Fibroblast of the aortic adventitia (primary cell): Measurements from ENCODE around the gene ADGRG1. TPM values are rescaled to one million over a fixed set of nuclear protein-coding genes. Genes with fewer than 3 reads are reported as not detected.
A peak's percentile ranks its signal among the peaks of the same experiment; 100 is the strongest.

Experiments
- DNase-seq: peaks from one replicate; pipeline ENCODE4 v3.0.0-alpha.2; 2010; ENCODE audit warnings: low read depth
- H3K4me3 ChIP-seq: 2 replicates; pipeline ENCODE4 v1.5.1; 2011; ENCODE audit warnings: low read depth, mild to moderate bottlenecking, control low read depth, low read length, moderate library complexity
- total RNA-seq: library from RNA; depleted of rRNA; stranded (reverse); fragments of >200 nt; gene quantifications from 2 replicates; pipeline ENCODE4 v1.2.3, GENCODE V29; 2012; ENCODE audit warnings: low replicate concordance
- TF ChIP-seq, protein P1 (sequence below): IDR thresholded peaks from 2 replicates; pipeline ENCODE4 v1.5.1; 2011; ENCODE audit warnings: mild to moderate bottlenecking, low read length, control low read depth, inconsistent platforms; ENCODE audit not compliant: insufficient read depth

ADGRG1 gene
- total RNA-seq, 1 donor = 9.8 TPM

DNA sequence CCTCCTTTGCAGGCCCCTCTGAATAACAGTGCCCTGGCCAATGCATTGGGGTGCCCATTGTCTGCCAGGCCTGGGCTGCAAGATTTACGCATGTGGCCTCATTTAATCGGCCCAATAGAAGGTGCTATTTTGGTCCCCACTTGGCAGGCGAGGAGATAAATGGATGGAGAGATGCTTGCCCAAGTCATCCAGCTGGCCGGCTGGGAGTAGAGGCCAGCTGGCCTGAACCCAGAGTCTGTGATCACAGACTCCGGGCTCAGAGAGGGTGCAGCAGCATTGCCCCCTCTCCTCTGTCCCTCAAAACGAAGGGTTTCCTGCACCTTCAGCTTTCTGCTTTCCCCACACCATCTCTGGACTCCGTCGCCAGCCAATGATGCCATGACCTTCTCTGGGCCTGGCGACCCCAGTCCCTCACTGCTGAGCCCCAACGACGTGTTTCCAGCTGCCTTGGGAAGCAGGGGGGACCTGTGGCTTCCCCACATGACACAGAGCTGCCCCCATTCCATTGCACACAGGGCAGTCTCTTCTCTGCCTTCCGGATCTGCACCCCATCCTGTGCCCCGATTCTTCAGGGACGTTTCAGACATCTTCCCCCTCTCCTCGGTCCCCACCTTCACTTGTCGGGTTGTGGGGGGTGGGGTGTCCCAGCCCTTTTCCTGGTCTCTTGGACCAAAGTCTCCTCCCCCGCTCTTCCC, 3.5 kb upstream of the ADGRG1 start:
- H3K4me3 ChIP-seq = no peak overlapping the region
- TF ChIP-seq, protein P1, sequence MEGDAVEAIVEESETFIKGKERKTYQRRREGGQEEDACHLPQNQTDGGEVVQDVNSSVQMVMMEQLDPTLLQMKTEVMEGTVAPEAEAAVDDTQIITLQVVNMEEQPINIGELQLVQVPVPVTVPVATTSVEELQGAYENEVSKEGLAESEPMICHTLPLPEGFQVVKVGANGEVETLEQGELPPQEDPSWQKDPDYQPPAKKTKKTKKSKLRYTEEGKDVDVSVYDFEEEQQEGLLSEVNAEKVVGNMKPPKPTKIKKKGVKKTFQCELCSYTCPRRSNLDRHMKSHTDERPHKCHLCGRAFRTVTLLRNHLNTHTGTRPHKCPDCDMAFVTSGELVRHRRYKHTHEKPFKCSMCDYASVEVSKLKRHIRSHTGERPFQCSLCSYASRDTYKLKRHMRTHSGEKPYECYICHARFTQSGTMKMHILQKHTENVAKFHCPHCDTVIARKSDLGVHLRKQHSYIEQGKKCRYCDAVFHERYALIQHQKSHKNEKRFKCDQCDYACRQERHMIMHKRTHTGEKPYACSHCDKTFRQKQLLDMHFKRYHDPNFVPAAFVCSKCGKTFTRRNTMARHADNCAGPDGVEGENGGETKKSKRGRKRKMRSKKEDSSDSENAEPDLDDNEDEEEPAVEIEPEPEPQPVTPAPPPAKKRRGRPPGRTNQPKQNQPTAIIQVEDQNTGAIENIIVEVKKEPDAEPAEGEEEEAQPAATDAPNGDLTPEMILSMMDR = no peak
- DNase-seq = peak; percentile 27

DNA sequence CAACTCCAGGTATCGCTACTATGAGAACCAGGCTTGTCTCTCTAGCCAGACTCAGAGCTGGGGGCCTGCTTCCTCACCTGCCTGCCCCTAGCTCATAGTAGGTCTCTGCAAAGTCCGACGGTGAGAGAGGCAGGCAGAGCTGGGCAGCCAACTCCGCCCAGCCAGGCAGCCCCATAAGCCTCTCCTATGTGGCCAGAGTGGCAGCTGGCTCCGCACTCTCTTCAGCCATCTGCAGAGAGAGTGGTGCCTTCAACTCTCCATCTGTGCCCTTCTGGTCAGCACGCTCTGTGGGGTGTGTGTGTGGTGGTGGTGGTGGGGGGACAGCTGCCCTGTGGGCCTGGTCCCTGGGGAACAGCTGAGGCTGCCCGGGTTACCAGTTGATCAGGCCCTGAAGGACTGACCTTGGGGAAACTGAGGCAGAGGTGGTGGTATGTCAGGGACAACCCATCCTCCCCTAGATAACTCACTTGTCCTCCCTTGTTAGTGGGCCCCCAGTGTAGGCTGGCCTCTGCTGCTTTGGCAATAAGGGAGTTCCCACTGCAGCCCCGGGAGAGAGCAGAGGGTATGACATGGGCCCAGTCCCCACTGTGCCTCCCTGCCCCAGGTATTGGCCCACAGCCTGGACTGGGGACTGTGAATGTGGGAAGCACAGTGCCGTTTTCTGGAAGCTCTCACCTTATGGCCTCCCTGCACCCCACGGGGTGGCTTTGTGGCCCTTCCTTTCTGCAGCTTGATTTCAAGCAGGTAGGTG, 1.8 kb upstream of the ADGRG1 start:
- no peak for DNase-seq

DNA sequence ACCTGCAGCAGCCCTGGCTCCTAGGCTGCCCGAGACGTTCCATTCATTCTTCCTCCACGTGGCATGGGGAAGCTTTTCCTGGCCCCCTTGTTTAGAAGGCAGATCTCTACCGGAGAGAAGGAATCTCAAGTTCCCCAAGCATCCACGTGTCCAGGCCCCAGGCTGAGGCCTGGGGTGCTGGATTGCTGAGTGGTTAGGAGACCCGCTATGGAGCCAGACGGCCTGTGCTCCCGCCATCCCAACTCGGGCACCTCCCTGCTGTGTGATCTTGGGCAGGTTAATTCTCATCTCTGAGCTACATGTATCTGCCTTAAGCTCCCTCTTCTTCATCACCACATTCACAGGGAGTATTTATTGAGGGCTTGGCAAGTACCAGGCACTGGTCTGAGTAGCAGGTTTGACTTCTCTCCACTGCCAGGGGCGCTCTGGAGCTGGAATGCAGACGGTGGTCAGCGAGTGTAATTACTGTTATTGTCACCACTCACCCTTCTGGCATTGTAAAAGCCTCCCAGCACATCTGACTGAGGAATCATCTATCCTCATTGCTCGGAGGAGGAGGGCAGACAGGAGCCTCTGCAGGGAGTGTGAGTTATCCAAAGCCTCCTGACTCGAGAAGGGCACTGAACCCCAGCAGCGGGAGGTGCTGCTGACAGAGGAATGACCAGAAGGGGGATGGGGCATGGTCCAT, 1.1 kb upstream of the ADGRG1 start:
- DNase-seq = peak; percentile 71
- TF ChIP-seq, protein P1 = peak; percentile 33
- no peak overlapping the region for H3K4me3 ChIP-seq

More for the DNA sequence above, 1.8 kb upstream of the ADGRG1 start:
- no peak overlapping the region for H3K4me3 ChIP-seq
- TF ChIP-seq, protein P1 = no peak

DNA sequence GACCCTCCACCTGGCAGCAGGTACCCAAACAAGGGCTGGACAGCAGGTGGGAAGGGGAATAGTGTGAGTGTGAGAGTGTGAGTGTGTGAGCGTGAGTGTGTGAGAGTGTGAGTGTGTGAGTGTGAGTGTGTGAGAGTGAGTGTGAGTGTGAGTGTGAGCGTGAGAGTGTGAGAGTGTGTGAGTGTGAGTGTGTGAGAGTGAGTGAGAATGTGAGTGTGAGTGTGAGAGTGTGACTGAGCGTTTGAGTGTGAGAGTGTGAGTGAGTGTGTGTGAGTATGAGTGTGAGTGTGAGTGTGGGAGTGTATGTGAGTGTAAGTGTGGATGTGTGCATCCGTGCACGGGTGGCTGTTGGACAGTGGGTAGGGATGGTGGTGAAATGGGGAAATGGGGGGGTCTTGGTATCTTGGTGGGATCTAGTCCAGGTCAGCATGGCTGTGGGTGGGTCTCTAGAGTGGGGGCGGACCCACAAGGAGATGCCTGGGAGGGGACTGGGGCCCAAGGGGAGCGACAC, 408 bp downstream of the ADGRG1 start:
- TF ChIP-seq, protein P1 = no peak
- DNase-seq = no peak
- peak overlapping the region; percentile 61 for H3K4me3 ChIP-seq

DNA sequence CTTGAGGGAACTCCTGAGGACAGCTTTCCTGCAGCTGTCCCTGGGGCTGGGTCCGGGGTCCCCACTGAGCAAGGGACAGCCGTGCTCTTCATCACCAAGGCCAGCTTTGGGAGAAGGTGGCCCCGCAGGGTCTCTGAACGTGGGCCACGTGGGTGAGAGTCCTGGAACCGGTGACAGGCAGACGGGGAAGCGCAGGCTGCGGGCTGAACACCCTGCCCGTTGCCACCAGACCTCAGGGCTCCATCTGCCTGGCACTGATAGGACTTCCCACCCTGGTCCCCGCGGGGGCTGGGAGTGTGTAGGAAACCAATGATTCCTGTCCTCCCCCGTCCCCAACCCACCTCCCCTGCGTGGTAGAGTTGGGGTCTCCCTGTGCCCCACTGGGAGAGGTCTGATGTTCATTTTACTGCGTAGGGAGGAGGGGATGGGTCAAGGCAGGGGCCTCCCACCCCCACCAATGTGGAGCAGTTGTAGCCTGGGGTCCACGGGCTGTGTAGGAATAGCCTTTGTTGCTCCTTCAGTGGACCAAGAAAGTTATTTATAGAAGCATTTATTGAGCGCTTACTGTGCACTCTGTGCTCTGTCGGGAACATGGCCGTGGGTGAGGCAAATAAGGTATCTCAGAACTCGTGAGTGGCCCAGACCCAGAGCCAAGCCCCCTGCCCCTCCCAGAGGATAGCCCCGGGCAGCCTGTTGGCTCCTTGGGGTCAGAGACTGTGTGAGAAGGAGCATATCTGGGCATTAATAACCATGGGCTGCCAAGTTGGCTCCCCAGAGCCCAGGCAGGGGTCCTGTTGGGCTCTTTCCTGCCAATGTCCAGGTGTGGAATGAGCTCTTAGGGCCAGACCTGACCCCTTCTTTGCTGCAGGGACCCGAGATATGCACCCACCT, 1.3 kb downstream of the ADGRG1 start:
- no peak overlapping the region for H3K4me3 ChIP-seq
- no peak for DNase-seq
- TF ChIP-seq, protein P1 = no peak

DNA sequence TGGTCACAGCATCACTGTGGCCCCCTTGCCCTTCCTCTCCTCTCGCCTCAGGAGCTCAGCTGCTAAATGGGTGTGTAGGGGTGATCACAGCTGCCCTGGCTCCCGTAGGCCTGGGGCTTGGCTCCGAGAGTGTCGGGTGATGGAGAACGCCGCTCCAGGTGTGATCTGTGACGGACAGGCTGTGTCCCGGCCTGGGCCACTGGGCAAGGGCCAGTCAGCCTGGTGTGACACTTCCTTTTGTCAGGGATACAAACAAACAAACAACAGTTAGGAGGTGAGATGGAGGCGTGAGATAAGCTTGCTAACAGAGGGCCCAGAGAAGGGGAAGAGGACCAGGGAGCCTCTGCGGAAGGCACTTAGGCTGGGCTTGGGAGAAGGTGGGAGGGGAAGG, 2.0 kb downstream of the ADGRG1 start:
- DNase-seq = no peak
- H3K4me3 ChIP-seq = no peak overlapping the region
- TF ChIP-seq, protein P1 = no peak
